ENCODE data around the gene KLF15.

DNA sequence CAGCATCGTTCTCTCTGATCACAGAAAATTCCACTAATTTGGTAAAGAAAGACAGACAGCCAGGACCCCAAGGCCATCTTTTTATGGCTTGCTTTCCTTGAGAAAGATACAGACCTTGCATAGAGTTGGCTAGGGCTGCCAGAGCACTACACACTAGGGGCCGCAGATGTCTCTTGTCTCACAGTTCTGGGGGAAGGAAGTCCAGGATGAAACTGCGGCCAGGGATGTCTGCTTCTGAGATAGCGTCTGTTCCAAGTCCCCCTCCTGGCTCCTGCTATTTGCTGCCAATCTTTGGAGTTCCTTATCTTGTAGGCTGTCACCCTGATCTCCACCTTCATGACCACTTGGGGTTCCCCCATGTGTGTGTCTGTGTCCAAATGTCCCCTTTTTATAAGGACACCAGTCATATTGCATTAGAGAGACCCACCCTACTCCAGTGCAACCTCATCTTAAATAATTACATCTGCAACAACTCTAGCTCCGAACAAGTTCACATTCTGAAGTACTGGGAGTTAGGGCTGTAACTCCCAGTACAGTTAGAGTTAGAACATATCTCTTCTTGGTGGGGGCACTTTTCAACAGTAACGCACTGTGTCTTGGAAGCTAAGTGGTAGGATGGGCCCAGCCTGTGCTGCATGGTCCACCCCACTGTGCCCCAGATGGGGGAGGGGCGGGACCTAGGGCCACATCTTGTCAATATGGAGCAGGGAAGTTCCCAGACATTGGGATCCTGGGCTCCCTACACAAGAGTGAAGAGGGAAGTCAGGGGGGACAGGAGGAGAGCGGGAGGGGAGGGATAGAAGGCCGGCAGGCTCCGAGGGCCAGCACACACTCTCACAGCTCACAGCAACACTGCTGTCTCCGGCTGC is 42.2 kb downstream of the KLF15 start:
- TF ChIP-seq, protein P1, sequence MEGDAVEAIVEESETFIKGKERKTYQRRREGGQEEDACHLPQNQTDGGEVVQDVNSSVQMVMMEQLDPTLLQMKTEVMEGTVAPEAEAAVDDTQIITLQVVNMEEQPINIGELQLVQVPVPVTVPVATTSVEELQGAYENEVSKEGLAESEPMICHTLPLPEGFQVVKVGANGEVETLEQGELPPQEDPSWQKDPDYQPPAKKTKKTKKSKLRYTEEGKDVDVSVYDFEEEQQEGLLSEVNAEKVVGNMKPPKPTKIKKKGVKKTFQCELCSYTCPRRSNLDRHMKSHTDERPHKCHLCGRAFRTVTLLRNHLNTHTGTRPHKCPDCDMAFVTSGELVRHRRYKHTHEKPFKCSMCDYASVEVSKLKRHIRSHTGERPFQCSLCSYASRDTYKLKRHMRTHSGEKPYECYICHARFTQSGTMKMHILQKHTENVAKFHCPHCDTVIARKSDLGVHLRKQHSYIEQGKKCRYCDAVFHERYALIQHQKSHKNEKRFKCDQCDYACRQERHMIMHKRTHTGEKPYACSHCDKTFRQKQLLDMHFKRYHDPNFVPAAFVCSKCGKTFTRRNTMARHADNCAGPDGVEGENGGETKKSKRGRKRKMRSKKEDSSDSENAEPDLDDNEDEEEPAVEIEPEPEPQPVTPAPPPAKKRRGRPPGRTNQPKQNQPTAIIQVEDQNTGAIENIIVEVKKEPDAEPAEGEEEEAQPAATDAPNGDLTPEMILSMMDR (IDR thresholded peaks at IDR 0.05), result no peak
- no peak for TF ChIP-seq EZH2 (IDR thresholded peaks at IDR 0.05)
- no peak for TF ChIP-seq EZH2phosphoT487 (IDR thresholded peaks at IDR 0.05)

Measured in neural progenitor cell (in vitro differentiated cells).